HepG2 (cell line): ENCODE results near the gene ACSS1. TPM values are rescaled to one million over a fixed set of nuclear protein-coding genes. Genes with fewer than 3 reads are reported as not detected.

Experiments used
- ATAC-seq: fragments of 200-7000 bp; cut with Tn5 transposase; 3 replicates; pipeline ENCODE4 v1.9.1; 2020; ENCODE audit warnings: mild to moderate bottlenecking, moderate library complexity
- BruUV-seq: library from RNA; stranded (reverse); fragments of 400-500 nt; replicated peaks from 2 replicates; lab custom pipeline; 2021; lab: Mats Ljungman, UMichigan
- CTCF ChIA-PET: fragments of 300-600 bp; formaldehyde crosslinking; extraction: SDS; loops from one replicate; lab custom pipeline; 2021; ENCODE audit warnings: low total read pairs, inconsistent platforms, low intra/inter-chr PET ratio; lab: Yijun Ruan, JAX
- POLR2A ChIA-PET: fragments of 350-600 bp; sonication (Branson Sonifier 250); formaldehyde crosslinking; loops from one replicate; lab custom pipeline; 2020; ENCODE audit warnings: antibody characterized with exemption, inconsistent platforms; lab: Yijun Ruan, JAX
- DNase-seq: peaks from one replicate; pipeline ENCODE4 v3.0.0-alpha.2; 2015; ENCODE audit warnings: low spot score
- FAIRE-seq: peaks from 3 replicates; lab custom pipeline; 2011; peaks lifted over from hg19 to GRCh38; lab: Jason Lieb, UNC
- H2AFZ ChIP-seq: one replicate; pipeline ENCODE4 v1.6.1; 2011; ENCODE audit warnings: low read length, inconsistent platforms
- H3K27ac ChIP-seq: fragments of 300-600 bp; 3 replicates; pipeline ENCODE4 v1.8.0; 2011; ENCODE audit warnings: mixed run types, mild to moderate bottlenecking, mixed read lengths, low read length, inconsistent platforms; ENCODE audit not compliant: insufficient read depth; ENCODE audit errors: extremely low read length
- H3K27me3 ChIP-seq, 2 experiments: fragments of 200-600 bp in 1 of 2; 2 replicates in 1 of 2; 3 replicates in 1 of 2; pipeline versions ENCODE4 v1.6.0 to v1.8.0; 2011; ENCODE audit warnings: low read length in 2 of 2, mild to moderate bottlenecking in 2 of 2, moderate library complexity in 2 of 2, inconsistent platforms in 1 of 2; ENCODE audit not compliant: insufficient read depth in 2 of 2, control insufficient read depth in 1 of 2
- H3K36me3 ChIP-seq, 2 experiments: fragments of 200-600 bp in 1 of 2; replicated peaks in 1 of 2; 2 replicates in 1 of 2; 3 replicates in 1 of 2; pipeline versions ENCODE4 v1.5.1 to v1.8.0; 2011; ENCODE audit warnings: low read length in 2 of 2, inconsistent platforms in 1 of 2; ENCODE audit not compliant: insufficient read depth in 2 of 2, control insufficient read depth in 1 of 2
- H3K4me1 ChIP-seq: 2 replicates; pipeline ENCODE4 v1.5.1; 2012; ENCODE audit warnings: low read length, inconsistent platforms; ENCODE audit not compliant: insufficient read depth
- H3K4me2 ChIP-seq: 2 replicates; pipeline ENCODE4 v1.6.0; 2011; ENCODE audit warnings: low read depth, low read length, inconsistent platforms
- H3K4me3 ChIP-seq, 3 experiments: fragments of 200-600 bp in 1 of 3; sonication (generic), shearing (Covaris generic) in 1 of 3; replicated peaks in 1 of 3; 2 replicates each; pipeline ENCODE4 v1.5.1; 2011 to 2016; ENCODE audit warnings: low read length in 3 of 3, inconsistent platforms in 2 of 3, low read depth in 2 of 3, mild to moderate bottlenecking in 2 of 3, control low read depth in 1 of 3, mixed read lengths in 1 of 3; ENCODE audit not compliant: insufficient read depth in 1 of 3
- H3K79me2 ChIP-seq: one replicate; pipeline ENCODE4 v1.6.1; 2011; ENCODE audit warnings: low read length, inconsistent platforms; ENCODE audit not compliant: insufficient read depth
- H3K9ac ChIP-seq: 2 replicates; pipeline ENCODE4 v1.6.0; 2011; ENCODE audit warnings: mild to moderate bottlenecking, low read depth, low read length, inconsistent platforms; ENCODE audit not compliant: insufficient read depth
- H3K9me3 ChIP-seq: 2 replicates; pipeline ENCODE4 v1.5.1; 2012; ENCODE audit warnings: mild to moderate bottlenecking, low read length
- H4K20me1 ChIP-seq: 2 replicates; pipeline ENCODE4 v1.6.0; 2011; ENCODE audit warnings: inconsistent platforms, mild to moderate bottlenecking, low read length, moderate library complexity; ENCODE audit not compliant: insufficient read depth
- BORCS8-MEF2B ChIP-seq: sonication (generic); formaldehyde crosslinking; IDR thresholded peaks from 2 replicates; pipeline ENCODE4 v1.8.0; 2022; ENCODE audit warnings: mild to moderate bottlenecking, missing genetic modification reagents
- MED8 ChIP-seq: sonication (generic); formaldehyde crosslinking; IDR thresholded peaks from 2 replicates; pipeline ENCODE4 v1.8.1; 2023; ENCODE audit warnings: mild to moderate bottlenecking, missing genetic modification reagents; ENCODE audit not compliant: insufficient replicate concordance
- NFE2L1 ChIP-seq: sonication (generic); formaldehyde crosslinking; IDR thresholded peaks from 2 replicates; pipeline ENCODE4 v1.4.0; 2020; ENCODE audit warnings: missing genetic modification reagents, mild to moderate bottlenecking, borderline replicate concordance
- NFYC ChIP-seq: IDR thresholded peaks from 2 replicates; pipeline ENCODE4 v1.6.1; 2016; ENCODE audit warnings: missing genetic modification reagents, missing compliant biosample characterization
- NKX3-1 ChIP-seq: sonication (generic); formaldehyde crosslinking; IDR thresholded peaks from 2 replicates; pipeline ENCODE4 v1.5.0; 2020; ENCODE audit warnings: missing genetic modification reagents
- RARA ChIP-seq: IDR thresholded peaks from 2 replicates; pipeline ENCODE4 v1.6.1; 2016; ENCODE audit warnings: missing genetic modification reagents, missing compliant biosample characterization
- SSRP1 ChIP-seq: IDR thresholded peaks from 2 replicates; pipeline ENCODE4 v1.6.1; 2016; ENCODE audit warnings: control low read depth
- ZBTB4 ChIP-seq: sonication (generic); formaldehyde crosslinking; IDR thresholded peaks from 2 replicates; pipeline ENCODE4 v1.4.0; 2020; ENCODE audit warnings: missing genetic modification reagents, mild to moderate bottlenecking, borderline replicate concordance
- ZNF264 ChIP-seq: sonication (generic); formaldehyde crosslinking; IDR thresholded peaks from 2 replicates; pipeline ENCODE4 v1.4.0; 2020; ENCODE audit warnings: missing genetic modification reagents
- ZNF430 ChIP-seq: sonication (generic); formaldehyde crosslinking; IDR thresholded peaks from 2 replicates; pipeline ENCODE4 v1.9.0; 2021; ENCODE audit warnings: mild to moderate bottlenecking, missing genetic modification reagents
- ZNF468 ChIP-seq: sonication (generic); formaldehyde crosslinking; IDR thresholded peaks from 2 replicates; pipeline ENCODE4 v1.8.0; 2022; ENCODE audit warnings: mild to moderate bottlenecking, moderate library complexity, missing genetic modification reagents
- ZNF546 ChIP-seq: sonication (generic); formaldehyde crosslinking; conservative IDR thresholded peaks from 2 replicates; pipeline ENCODE4 v1.8.1; 2023; ENCODE audit warnings: mild to moderate bottlenecking, missing genetic modification reagents
- ZNF570 ChIP-seq: sonication (generic); formaldehyde crosslinking; IDR thresholded peaks from 2 replicates; pipeline ENCODE4 v1.4.0; 2020; ENCODE audit warnings: mild to moderate bottlenecking, missing genetic modification reagents, borderline replicate concordance
- WGBS: methylation state at CpG from one replicate; pipeline ENCODE4 v1.1.6; 2017; ENCODE audit warnings: low lambda C conversion rate; 5-methylcytosine and 5-hydroxymethylcytosine counted together
- in situ Hi-C: cut with HindIII; loops from 2 replicates; pipeline ENCODE4 v1.10.0; 2017; ENCODE audit warnings: low pct_unique_long_range_greater_than_20kb; ENCODE audit not compliant: extremely low pct_ligation_motif_present
- intact Hi-C: fragments of 100-400 bp; cut with micrococcal nuclease; formaldehyde crosslinking; loops from one replicate; pipeline ENCODE4 v1.10.0; 2022; ENCODE audit not compliant: unreplicated experiment
- polyA plus RNA-seq, 8 experiments: library from polyadenylated mRNA; depleted of rRNA in 3 of 8; stranded (reverse) in 7 of 8; unstranded in 1 of 8; fragments of >200 nt; fragmentation: Illumina TruSeq in 4 of 8; extraction: Trizol in 4 of 8; gene quantifications; 2 replicates each; pipeline versions ENCODE4 v1.2.1 to v1.2.3, GENCODE V29; 2011 to 2016; ENCODE audit warnings: low read depth in 4 of 8, missing spikeins in 1 of 8, mixed read lengths in 1 of 8; ENCODE audit not compliant: insufficient read depth in 1 of 8
- total RNA-seq, 5 experiments: library from RNA; depleted of rRNA; stranded (reverse); fragments of >200 nt; fragmentation: Illumina TruSeq; extraction: Trizol; gene quantifications; 2 replicates each; pipeline ENCODE4 v1.2.3, GENCODE V29; 2016; ENCODE audit warnings: low read depth in 1 of 5
- TF ChIP-seq, protein P1 (sequence below): sonication (generic); formaldehyde crosslinking; IDR thresholded peaks from 2 replicates; pipeline ENCODE4 v1.4.0; 2020; ENCODE audit warnings: missing genetic modification reagents, borderline replicate concordance
- TF ChIP-seq, protein P2 (sequence below): sonication (generic); formaldehyde crosslinking; IDR thresholded peaks from 2 replicates; pipeline ENCODE4 v1.9.0; 2021; ENCODE audit warnings: missing genetic modification reagents, mild to moderate bottlenecking, borderline replicate concordance
- TF ChIP-seq, protein P3 (sequence below): sonication (generic); formaldehyde crosslinking; IDR thresholded peaks from 2 replicates; pipeline ENCODE4 v1.5.0; 2020; ENCODE audit warnings: missing genetic modification reagents, mild to moderate bottlenecking, borderline replicate concordance

Gene ACSS1
- total and polyA plus RNA-seq, 2 of the 13 experiments (the other 11 are each of a cell fraction or from before 2014, with no cell fraction given): 15.2 to 41.6 TPM

DNA sequence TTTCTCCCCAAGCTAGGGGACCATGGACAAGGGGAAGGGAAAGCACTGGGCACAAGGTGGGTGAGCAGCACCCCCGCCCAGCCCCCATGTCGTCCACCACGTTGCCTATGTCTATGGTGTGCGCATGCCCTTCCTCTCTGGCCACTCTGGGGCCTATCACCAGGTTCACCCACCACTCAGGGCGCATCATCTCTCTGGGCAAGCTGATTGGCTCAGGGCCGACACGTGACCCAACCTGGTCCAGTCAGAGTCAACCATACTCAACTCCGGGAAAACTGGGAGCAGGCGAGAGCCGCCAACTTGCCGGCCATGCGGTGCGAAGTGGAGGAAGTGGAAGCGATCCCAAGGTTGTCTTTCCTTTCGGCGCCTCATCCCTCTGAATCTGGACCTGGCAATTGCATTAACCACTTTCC is 25.9 kb downstream of the ACSS1 start:
- no peaks in the 10 kb centered on the region for H3K9me3 ChIP-seq
- peak overlapping the region; percentile 72 for H3K4me2 ChIP-seq
- peak; percentile 28 for ATAC-seq
- WGBS: 92% methylated on average over 16 of the region's 16 CpGs
- TSS peak; percentile 24 for BruUV-seq
- H3K9ac ChIP-seq: peak overlapping the region; percentile 33; the same call in 1 of the 2 replicates
- no peaks in the 10 kb centered on the region for H3K27me3 ChIP-seq
- H3K4me1 ChIP-seq: peaks cover 64% of the 10 kb centered on the region
- H4K20me1 ChIP-seq: no peaks in the 10 kb centered on the region
- H3K36me3 ChIP-seq: no peaks in the 10 kb centered on the region
- peak overlapping the region in 1 of 3 experiments; percentile 56; a peak in 2 of 6 replicates for H3K4me3 ChIP-seq
- H3K27ac ChIP-seq: peak overlapping the region; percentile 55
- in situ Hi-C loops: no loop called here
- intact Hi-C loops: loop anchor here (1.0 to 5.0 kb wide), 4 partner anchors 15 to 38 kb away; no protein-coding TSS in a partner anchor
- FAIRE-seq: no peak
- no peak overlapping the region for H2AFZ ChIP-seq
- no peaks in the 10 kb centered on the region for H3K79me2 ChIP-seq
- ChIA-PET POLR2A (interaction anchor here (0.8 to 4.3 kb wide), 12 partner anchors 8 to 163 kb away, joined by 3 to 77 read pairs (median 6); partner anchors contain the start of genes ACSS1 and ENTPD6), CTCF (no interaction called here)
- no peak for DNase-seq
- TF ChIP-seq BORCS8-MEF2B (CRISPR knock-in tag) (0 out of 2 replicates have a peak, but pooled peaks have one; percentile 7), SSRP1 (CRISPR knock-in tag) (peak; percentile 6; the same call in 1 of the 2 replicates), ZNF264 (CRISPR knock-in tag) (no peak), ZBTB4 (CRISPR knock-in tag) (peak; percentile 88; the same call in 1 of the 2 replicates), NFE2L1 (CRISPR knock-in tag) (0 out of 2 replicates have a peak, but pooled peaks have one; percentile 53), ZNF468 (0 out of 2 replicates have a peak, but pooled peaks have one; percentile 13), NKX3-1 (CRISPR knock-in tag) (no peak), RARA (CRISPR knock-in tag) (no peak), ZNF430 (CRISPR knock-in tag) (0 out of 2 replicates have a peak, but pooled peaks have one; percentile 5), NFYC (CRISPR knock-in tag) (peak; percentile 82), ZNF570 (CRISPR knock-in tag) (no peak), MED8 (CRISPR knock-in tag) (peak; percentile 31), ZNF546 (no peak)
- TF ChIP-seq, protein P1, sequence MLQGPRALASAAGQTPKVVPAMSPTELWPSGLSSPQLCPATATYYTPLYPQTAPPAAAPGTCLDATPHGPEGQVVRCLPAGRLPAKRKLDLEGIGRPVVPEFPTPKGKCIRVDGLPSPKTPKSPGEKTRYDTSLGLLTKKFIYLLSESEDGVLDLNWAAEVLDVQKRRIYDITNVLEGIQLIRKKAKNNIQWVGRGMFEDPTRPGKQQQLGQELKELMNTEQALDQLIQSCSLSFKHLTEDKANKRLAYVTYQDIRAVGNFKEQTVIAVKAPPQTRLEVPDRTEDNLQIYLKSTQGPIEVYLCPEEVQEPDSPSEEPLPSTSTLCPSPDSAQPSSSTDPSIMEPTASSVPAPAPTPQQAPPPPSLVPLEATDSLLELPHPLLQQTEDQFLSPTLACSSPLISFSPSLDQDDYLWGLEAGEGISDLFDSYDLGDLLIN (CRISPR knock-in tag): 0 out of 2 replicates have a peak, but pooled peaks have one; percentile 13
- TF ChIP-seq, protein P2, sequence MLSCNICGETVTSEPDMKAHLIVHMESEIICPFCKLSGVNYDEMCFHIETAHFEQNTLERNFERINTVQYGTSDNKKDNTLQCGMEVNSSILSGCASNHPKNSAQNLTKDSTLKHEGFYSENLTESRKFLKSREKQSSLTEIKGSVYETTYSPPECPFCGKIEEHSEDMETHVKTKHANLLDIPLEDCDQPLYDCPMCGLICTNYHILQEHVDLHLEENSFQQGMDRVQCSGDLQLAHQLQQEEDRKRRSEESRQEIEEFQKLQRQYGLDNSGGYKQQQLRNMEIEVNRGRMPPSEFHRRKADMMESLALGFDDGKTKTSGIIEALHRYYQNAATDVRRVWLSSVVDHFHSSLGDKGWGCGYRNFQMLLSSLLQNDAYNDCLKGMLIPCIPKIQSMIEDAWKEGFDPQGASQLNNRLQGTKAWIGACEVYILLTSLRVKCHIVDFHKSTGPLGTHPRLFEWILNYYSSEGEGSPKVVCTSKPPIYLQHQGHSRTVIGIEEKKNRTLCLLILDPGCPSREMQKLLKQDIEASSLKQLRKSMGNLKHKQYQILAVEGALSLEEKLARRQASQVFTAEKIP: no peak
- TF ChIP-seq, protein P3, sequence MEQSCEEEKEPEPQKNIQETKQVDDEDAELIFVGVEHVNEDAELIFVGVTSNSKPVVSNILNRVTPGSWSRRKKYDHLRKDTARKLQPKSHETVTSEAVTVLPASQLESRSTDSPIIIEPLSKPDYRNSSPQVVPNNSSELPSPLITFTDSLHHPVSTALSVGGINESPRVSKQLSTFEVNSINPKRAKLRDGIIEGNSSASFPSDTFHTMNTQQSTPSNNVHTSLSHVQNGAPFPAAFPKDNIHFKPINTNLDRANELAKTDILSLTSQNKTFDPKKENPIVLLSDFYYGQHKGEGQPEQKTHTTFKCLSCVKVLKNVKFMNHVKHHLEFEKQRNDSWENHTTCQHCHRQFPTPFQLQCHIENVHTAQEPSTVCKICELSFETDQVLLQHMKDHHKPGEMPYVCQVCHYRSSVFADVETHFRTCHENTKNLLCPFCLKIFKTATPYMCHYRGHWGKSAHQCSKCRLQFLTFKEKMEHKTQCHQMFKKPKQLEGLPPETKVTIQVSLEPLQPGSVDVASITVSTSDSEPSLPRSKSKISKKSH (CRISPR knock-in tag): peak; percentile 42; the same call in 1 of the 2 replicates
